SK-N-MC (cell line): Measurements from ENCODE around the gene FILIP1L.

Experiments used
- EZH2 ChIP-seq: fragments of 200-600 bp; sonication (generic); IDR thresholded peaks from one replicate; pipeline ENCODE4 v1.6.1; 2017; ENCODE audit warnings: antibody characterized with exemption
- FOXP2 ChIP-seq: optimal IDR thresholded peaks from 2 replicates; pipeline ENCODE3; 2011; ENCODE audit warnings: mild to moderate bottlenecking, moderate library complexity; ENCODE audit not compliant: insufficient read depth; ENCODE audit errors: extremely low read length, control extremely low read depth
- POLR2AphosphoS5 ChIP-seq: IDR thresholded peaks from 2 replicates; pipeline ENCODE4 v1.6.1; 2012; ENCODE audit warnings: mild to moderate bottlenecking, low read depth, low read length, borderline replicate concordance

- TF ChIP-seq EZH2 (no peak), POLR2AphosphoS5 (no peak), FOXP2 (no peak)
Observed at GRCh38 chr3:99909714-99910495, 204.4 kb downstream of the FILIP1L start.
